GM18526 (cell line): ENCODE measurements around the gene CMYA5.

Experiments
- POLR2A ChIP-seq: IDR thresholded peaks from 3 replicates; pipeline ENCODE4 v1.6.1; 2011; ENCODE audit not compliant: insufficient read length; ENCODE audit errors: extremely low read depth

CMYA5 gene

GRCh38 chr5:79834098-79834753 lies 144.6 kb downstream of the CMYA5 start:
- TF ChIP-seq POLR2A, result no peak

- TF ChIP-seq POLR2A, result no peak
Observed at GRCh38 chr5:79834754-79835714, 145.4 kb downstream of the CMYA5 start.

GRCh38 chr5:79837761-79838551 lies 148.3 kb downstream of the CMYA5 start:
- no peak for TF ChIP-seq POLR2A

- TF ChIP-seq POLR2A, result no peak
Observed at GRCh38 chr5:79840084-79840990, 150.7 kb downstream of the CMYA5 start.

GRCh38 chr5:79841172-79841571 lies 151.5 kb downstream of the CMYA5 start:
- no peak for TF ChIP-seq POLR2A

- no peak for TF ChIP-seq POLR2A
Observed at GRCh38 chr5:79842006-79842881, 152.6 kb downstream of the CMYA5 start.

GRCh38 chr5:79842991-79843390 lies 153.4 kb downstream of the CMYA5 start:
- no peak for TF ChIP-seq POLR2A

- no peak for TF ChIP-seq POLR2A
Observed at GRCh38 chr5:79843450-79844388, 154.1 kb downstream of the CMYA5 start.

GRCh38 chr5:79844571-79844970 lies 154.9 kb downstream of the CMYA5 start:
- TF ChIP-seq POLR2A, result no peak

GRCh38 chr5:79845448-79846197 lies 156.0 kb downstream of the CMYA5 start:
- no peak for TF ChIP-seq POLR2A

- no peak for TF ChIP-seq POLR2A
Observed at GRCh38 chr5:79846198-79846521, 156.5 kb downstream of the CMYA5 start.

- no peak for TF ChIP-seq POLR2A
Observed at GRCh38 chr5:79847561-79847960, 157.9 kb downstream of the CMYA5 start.

- TF ChIP-seq POLR2A, result no peak
Observed at GRCh38 chr5:79849061-79849460, 159.4 kb downstream of the CMYA5 start.
